ENCODE data around the gene CCDC30.
A peak's percentile ranks its signal among the peaks of the same experiment; 100 is the strongest.
"Not testable (repeated sequence)": the region's sequence is repeated elsewhere in the genome, so short reads cannot be mapped to it uniquely, and the experiment has no call there.

CCDC30 gene

GRCh38 chr1:42449256-42449655 lies 13.8 kb upstream of the CCDC30 start:
- DNase-seq (ENCODE audit: extremely low read depth in 1 of 2, low read depth in 1 of 2): no peak

DNA sequence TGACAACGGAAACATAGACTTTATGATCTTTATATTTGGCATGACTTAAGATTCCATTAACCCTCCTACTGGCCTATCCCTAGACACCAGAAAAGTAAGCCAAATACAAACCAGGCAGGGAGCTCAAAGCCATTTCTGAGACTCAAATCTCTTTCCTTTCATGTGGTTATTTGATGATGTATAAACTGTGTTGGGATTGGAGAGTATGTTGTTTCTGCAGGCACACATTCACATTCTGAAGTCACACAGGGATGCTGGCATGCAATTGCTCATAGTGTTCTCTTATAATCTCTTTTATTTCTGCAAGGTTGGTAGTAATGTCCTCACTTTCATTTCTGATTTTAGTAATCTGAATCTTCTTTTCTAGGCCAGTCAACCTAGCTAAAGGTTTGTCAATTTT lies 13.0 kb upstream of the CCDC30 start:
- no peak for DNase-seq (ENCODE audit: extremely low read depth in 1 of 2, low read depth in 1 of 2)

GRCh38 chr1:42453386-42453785 lies 9.7 kb upstream of the CCDC30 start:
- DNase-seq (ENCODE audit: extremely low read depth in 1 of 2, low read depth in 1 of 2): no peak

DNA sequence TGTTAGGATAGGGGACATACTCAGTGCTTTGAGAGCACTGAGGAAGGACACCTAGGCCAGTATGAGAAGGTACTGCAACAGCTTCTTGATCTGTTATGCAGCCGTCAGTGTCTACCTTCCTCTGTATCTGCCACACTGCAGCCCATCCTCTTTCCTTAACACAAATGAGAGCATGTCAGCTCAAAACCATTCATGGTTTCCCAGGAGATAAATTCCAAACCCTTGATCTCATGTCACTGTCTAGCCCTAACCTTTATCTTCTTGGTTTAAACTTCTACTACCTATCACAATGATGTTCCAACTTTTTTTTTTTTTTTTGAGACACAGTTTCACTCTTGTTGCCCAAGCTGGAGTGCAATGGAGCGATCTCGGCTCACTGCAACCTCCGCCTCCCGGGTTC lies 8.7 kb upstream of the CCDC30 start:
- DNase-seq (ENCODE audit: extremely low read depth in 1 of 2, low read depth in 1 of 2): no peak

DNA sequence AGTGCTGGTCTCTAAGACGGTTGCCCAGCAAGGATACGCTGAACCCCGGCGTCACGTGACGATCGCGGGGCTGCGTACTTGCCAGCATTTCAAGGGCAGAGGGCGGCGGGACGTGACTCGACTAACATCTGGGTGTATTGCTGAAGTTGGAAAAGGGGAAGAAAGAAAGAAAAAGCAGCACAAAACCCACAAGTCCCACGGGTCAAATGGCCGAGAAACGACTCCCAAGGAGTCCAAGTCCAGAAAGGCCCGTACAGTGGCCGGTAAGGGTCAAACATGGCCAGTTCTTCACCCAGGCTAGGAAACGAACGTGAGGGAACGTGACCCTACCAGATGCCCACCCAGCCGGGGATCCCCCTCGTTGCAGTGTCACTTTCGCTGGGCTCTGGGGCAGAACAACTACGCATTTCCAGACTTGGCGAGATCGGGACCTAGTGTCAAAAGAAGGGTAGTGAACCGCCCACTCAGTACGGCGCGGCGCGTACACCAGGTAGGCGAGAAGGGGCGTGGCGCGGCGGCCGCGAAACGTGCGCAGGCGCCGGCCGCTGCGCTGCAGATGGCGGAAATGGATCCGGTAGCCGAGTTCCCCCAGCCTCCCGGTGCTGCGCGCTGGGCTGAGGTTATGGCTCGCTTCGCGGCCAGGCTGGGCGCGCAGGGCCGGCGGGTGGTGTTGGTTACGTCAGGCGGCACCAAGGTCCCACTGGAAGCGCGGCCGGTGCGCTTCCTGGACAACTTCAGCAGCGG lies 6.9 kb upstream of the CCDC30 start, which contains the start of the genes PPCS and ZMYND12:
Gene PPCS (plus strand): TSS at position 534 of the 744 bp plus-strand sequence. CDS start 23 bp downstream, at position 557.
Gene ZMYND12 (minus strand): TSS at position 13 of the 744 bp plus-strand sequence. CDS start 25 bp downstream, outside the sequence.
- peak; percentile 77 to 84 for DNase-seq (ENCODE audit: extremely low read depth in 1 of 2, low read depth in 1 of 2)

- DNase-seq (ENCODE audit: extremely low read depth in 1 of 2, low read depth in 1 of 2): peak; percentile 24 to 31
Observed at GRCh38 chr1:42456754-42457089, 6.4 kb upstream of the CCDC30 start.

GRCh38 chr1:42461196-42461595 lies 1.9 kb upstream of the CCDC30 start:
- DNase-seq (ENCODE audit: extremely low read depth in 1 of 2, low read depth in 1 of 2): no peak

- no peak for DNase-seq (ENCODE audit: extremely low read depth in 1 of 2, low read depth in 1 of 2)
Observed at GRCh38 chr1:42463921-42464320, 835 bp downstream of the CCDC30 start.

- no peak for DNase-seq (ENCODE audit: extremely low read depth in 1 of 2, low read depth in 1 of 2)
Observed at GRCh38 chr1:42466030-42466429, 2.9 kb downstream of the CCDC30 start.

DNA sequence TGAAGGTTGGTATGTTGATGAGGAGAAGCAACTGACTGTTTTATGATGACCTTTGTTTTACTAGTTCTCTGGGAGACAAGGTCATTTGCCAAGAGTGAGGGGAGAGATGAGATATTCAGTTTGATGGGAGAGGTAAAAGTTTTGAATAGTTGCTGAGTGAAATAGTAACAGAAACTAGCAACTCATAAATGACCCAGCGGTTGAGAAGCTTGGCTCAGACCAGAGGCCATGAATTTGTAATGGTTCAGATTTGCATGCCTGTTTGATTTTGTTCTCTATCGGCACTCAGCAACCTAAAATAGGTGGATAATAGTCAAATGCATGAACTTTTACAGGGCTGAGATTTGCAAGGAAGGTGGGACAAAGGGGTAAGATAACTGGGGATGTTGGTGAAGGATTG lies 6.6 kb downstream of the CCDC30 start:
- DNase-seq (ENCODE audit: extremely low read depth in 1 of 2, low read depth in 1 of 2): no peak

DNA sequence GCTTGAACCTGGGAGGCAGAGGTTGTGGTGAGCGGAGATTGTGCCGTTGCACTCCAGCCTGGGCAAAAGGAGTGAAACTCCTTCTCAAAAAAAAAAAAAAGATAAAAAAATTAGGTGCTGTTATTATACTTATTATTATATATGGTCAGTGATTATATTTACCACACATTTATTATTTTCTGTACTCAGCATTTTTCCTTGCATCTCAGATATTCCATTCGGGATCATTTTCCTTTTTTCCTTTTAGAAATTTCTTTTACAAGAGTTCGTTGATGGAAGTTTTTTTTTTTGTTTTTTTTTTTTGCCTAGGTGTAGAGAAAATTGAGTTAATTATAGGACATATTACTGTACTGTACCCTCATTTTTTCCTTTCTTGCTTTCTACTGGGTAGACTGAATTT lies 13.5 kb downstream of the CCDC30 start:
- no peak for DNase-seq (ENCODE audit: extremely low read depth in 1 of 2, low read depth in 1 of 2)

GRCh38 chr1:42477354-42477753 lies 14.3 kb downstream of the CCDC30 start:
- DNase-seq (ENCODE audit: extremely low read depth in 1 of 2, low read depth in 1 of 2): not testable (repeated sequence)

DNA sequence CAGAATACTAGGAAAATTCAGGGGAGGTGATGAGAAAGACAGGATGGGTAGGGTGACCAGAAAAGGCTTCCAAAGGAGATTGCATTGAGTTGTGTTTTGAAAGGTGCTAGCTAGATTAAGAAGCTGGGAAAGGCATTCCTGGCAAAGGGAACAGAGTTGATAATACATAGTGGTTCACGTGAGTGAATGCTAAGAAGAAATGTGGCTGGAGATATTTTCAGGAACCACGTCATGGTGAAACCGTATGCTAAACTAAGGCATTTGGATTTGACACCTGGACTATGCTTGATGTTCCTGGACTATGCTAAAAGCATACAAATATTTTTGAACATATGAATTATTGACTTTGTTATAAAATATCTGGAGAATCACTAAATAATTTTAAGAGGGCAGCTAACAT lies 14.7 kb downstream of the CCDC30 start:
- DNase-seq (ENCODE audit: extremely low read depth in 1 of 2, low read depth in 1 of 2): no peak

DNA sequence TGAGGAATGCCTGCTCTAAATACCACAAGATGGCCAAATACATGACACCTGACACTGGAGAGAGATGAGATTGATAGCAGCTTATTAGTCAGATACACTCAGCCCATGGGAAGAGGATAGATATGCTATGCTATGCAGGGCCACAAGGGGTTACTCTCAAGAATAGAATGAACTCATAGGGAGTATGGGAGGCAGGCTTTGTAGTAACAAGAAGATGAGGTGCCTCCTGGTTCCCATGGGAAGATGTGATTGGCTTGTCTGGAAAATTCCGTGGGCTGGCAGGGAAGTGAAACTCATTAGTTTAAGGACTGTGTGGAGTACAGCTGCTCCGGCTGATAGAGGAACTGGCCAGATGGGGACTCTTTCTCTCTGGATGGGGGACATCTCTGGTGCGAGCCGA lies 16.5 kb downstream of the CCDC30 start:
- DNase-seq (ENCODE audit: extremely low read depth in 1 of 2, low read depth in 1 of 2): no peak

DNA sequence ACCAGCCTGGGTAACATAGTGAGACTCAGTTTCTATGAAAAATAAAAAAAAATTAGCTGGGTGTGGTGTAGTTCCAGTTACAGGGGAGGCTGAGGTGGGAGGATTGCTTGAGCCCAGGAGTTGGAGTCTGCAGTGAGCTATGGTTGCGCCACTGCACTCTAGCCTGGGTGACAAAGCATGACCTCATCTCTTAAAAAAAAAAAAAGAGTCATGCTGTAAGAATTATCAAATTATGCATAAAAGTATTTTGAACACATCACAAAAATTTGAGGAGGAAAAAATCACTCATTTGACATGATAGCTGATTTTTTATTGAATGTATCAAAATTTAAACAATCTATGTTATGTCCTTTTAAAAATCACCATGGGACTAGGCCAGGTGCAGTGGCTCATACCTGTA lies 17.8 kb downstream of the CCDC30 start:
- no peak for DNase-seq (ENCODE audit: extremely low read depth in 1 of 2, low read depth in 1 of 2)

DNA sequence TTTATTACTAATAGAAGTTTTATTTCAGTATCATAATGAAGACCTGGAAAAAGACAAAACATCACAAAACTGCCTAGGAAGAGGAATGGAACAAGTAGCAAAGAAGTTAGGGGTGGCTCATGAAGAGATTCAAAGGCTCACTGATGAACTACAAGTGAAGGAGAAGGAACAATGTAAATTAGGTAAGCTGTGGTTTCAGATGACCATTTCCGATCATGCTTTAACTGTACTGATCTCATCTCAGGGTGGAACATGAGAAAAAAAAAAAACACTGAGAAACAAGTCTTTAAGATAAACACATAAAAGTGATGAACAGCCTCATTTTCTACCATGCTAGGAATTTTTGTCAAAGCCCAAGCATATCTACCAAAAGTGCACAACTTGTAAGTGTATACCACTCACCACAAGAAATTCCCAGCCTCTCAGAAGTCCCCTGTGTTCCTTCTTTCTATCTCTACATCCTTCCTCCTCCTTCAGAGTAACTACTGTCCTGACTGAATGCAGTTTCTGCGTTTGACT lies 19.6 kb downstream of the CCDC30 start:
- DNase-seq (ENCODE audit: extremely low read depth in 1 of 2, low read depth in 1 of 2): no peak

GRCh38 chr1:42484382-42484781 lies 21.3 kb downstream of the CCDC30 start:
- DNase-seq (ENCODE audit: extremely low read depth in 1 of 2, low read depth in 1 of 2): no peak

DNA sequence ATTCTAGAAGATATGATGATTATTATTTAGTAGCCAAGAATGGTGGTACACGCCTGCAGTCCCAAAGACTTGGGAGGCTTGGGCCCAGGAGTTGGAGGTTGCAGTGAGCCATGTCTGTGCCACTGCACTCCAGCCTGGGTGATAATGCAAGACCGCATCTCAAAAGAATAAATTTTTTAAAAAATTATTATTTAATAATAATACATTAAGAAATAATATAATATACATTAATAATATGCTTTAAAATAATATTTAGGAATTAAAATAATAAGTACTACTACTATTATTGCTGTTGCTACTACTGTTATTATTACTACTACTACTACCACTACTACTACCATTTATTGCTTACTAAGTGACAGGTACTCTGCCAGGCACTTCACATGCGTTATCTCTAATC lies 27.2 kb downstream of the CCDC30 start:
- DNase-seq (ENCODE audit: extremely low read depth in 1 of 2, low read depth in 1 of 2): no peak

- not testable (repeated sequence) for DNase-seq (ENCODE audit: extremely low read depth in 1 of 2, low read depth in 1 of 2)
Observed at GRCh38 chr1:42502031-42502430, 38.9 kb downstream of the CCDC30 start.

GRCh38 chr1:42504535-42505128 lies 41.5 kb downstream of the CCDC30 start:
- DNase-seq (ENCODE audit: extremely low read depth in 1 of 2, low read depth in 1 of 2): no peak

GRCh38 chr1:42506576-42506975 lies 43.5 kb downstream of the CCDC30 start:
- no peak for DNase-seq (ENCODE audit: extremely low read depth in 1 of 2, low read depth in 1 of 2)

DNA sequence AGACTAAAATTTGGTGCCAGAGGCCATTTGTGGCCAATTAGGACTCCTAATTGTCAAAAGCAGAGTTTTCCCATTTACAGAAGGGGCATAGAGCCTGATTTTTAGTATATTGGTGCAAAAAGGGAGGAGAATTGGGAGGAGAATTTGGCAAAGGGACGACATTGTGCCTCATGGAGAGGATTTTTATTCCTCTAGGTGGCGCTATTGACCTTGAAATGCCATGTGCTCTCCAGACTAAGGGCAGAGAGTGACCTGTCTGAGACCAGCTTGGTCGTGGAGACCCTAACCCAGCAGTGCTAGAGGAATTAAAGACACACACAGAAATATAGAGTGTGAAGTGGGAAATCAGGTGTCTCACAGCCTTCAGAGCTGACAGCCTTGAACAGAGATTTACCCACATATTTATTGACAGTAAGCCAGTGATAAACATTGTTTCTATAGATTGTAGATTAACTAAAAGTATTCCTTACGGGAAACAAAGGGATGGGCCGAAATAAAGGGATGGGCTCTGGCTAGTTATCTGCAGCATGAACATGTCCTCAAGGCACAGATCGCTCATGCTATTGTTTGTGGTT lies 48.6 kb downstream of the CCDC30 start:
- DNase-seq (ENCODE audit: extremely low read depth in 1 of 2, low read depth in 1 of 2): not testable (repeated sequence)
